ENCODE results near the gene TRIM17. TPM values are rescaled to one million over a fixed set of nuclear protein-coding genes. Genes with fewer than 3 reads are reported as not detected.
A peak's percentile ranks its signal among the peaks of the same experiment; 100 is the strongest.

The TRIM17 gene
- total RNA-seq, 1 experiment from 2014 or later = not detected

DNA sequence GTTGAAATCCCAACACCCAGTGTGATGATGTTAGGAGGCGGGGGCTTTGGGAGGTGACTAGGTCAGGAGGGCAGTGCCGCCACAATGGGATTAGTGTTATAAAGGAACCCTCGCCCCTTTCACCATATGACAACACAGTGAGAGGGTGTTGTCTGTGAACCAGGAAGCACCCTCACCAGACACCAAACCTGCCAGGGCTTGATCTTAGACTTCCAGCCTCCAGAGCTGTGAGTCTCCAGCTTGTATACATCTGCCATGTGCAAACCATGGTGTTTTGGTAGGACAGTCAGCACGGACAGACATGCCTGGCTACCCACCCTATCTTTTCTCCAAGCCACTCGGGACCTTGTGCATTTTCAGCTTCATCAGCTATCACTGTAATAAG is 14.0 kb downstream of the TRIM17 start:
- no peak for DNase-seq (ENCODE audit: low read depth)

DNA sequence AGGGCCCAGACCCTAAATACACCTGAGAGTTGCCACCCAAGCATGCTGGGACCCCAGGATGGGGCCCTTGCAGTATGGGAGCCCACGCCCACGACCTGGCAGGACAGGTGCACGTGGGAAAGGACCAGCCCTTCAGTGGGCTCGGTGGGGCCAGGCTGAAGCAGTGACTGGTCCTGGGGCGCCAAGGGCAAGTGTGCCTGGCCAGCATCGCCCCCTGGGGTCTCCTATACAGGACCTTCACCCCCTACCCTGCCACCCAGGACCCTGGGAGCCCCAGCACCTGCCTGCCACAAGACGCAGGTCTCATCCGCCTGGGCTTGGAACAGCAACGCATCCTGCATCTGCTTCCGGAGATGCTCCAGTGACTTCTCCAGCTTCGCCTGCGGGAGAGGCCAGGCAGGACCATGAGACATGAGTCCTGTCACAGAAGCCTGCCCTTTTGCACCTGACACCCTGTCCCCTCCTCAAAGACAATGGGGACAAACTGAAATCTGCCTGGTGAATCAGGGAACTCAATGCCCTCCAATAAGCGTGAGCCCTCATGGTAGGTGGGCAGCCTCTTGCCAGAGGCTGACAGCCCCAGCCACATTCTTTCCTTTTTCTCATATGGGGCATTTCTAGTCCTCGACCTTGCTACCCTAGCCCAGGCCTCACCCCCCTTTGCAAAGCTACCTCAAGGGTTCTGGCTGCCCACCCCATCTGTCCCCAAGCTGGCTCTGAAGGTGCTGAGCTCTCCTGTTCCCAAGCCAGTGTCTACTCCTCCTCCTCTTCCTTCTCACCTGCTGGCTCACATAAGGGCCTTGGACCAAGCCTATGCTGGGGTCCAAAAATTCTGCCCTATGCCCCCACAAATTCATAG is 14.7 kb downstream of the TRIM17 start:
- DNase-seq (ENCODE audit: low read depth) = no peak

DNA sequence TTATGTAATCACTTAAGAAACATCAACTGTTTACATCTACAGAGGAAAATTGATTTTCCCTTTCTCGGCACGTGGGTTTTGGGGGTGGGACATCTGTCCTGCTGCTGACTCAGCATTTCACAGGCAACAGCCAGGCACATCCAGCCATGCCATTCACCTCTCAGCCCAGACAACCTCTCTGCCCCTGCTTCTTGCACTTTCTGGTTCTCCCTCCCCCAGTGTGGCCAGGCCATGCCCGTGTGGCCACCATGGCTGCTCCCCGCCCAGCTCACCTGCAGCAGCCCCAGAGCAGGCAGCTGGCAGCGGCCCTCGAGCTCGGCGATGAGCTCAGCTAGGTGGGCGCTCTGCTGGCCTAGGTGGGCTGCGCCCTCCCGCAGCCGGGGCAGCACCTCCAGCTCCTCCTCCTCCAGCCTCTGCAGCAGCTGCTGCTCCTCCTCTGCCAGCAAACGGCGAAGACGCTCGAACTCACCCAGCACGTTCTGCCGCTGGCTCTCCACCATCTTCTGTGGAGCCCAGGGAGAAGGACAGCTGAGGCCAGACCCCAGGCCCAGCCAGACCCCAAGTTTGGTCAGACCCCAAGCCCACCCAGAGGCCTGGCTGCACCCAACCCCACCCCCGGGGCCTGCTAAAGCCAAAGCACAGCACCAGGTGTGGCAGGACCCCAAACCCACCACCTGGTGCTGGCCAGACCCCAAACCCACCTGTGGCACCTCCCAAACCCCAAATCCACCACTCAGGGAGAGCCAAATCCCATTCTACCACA is 15.8 kb downstream of the TRIM17 start:
- DNase-seq (ENCODE audit: low read depth) = no peak

DNA sequence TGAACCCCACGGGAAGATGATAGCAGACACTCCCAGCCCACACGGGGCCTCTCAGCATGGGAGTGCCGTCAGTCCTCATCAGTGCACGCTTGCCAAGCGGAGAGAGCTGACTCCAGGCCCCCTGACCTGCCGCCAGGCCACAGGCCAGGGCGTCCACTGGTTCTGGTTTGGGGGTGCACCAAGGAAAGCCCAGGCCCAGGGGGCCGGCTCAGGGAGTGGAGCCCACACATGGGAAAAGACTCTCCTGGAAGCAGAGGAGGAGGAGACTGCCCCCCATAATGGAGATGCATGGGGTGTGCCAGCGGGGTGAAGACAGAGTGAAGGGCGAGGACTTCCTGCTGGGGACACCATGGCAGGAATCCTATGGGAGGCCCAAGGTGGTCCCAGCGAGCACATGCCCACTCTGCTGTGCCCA is 16.4 kb downstream of the TRIM17 start:
- DNase-seq (ENCODE audit: low read depth) = no peak

DNA sequence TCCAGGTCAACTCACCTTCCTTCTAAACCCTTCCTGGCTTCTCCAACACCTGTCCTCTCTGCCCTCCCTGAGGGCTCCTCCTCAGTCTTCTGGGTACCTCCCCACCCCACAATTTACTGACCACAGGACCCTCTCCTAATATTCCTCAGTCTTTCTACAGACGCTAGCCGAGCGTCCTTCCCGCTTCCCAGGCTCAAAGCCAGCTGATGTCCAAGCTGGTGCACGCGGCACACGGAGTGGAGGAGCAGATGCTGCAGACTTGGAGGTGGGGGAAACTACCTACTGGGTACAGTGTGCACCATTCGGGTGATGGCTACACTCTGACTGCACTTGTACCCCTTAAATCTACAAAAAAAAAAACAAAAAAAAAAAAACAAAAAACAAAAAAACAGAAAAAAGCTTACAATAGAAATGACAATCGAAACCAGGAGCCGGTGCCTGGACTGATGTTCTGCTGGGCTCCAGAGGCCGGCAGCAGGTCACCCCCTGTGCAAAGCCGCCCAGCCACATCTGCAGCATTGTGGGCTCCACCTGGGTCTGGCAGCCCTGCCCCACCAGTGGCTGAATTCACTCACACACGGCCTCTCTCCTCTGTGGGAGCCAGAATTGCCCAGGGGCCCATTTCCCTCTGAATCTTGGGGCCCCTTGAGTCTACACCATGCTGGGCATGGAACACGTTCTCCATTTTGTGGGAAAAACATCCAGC is 17.0 kb downstream of the TRIM17 start:
- DNase-seq (ENCODE audit: low read depth) = no peak

DNA sequence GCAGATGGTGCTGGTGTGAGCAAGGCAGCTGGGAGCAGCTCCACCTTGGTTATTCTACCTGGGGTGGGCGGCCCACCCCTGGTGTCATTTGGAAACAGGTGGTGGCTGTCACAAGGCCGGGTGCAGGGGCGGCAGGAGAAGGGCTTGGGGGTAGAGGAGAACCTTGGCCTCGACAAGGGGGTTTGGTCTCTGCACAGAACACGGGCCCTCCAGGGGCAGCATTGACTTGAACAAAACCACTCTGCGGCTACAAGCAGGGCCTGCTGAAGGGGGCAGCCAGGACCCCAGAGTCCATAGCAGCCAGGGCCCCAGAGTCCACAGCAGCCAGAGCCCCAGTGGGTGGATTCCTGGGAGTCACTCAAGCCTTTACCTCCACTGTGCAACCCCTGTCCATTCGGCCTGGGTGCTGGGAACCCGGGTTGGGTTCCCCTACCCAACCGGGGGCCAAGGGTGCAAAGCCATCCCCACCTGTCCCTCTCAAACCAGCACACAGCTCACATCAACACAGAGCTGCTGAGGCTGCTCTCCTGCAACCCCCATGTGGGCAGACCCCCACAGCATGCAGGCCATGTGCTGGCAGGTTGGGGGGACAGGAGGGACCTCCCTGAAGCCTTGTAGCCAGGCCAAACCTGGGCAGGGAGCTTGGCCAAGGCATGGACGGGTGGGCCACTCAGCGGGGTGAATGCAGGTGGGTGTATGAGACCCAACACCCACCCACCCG is 17.8 kb downstream of the TRIM17 start:
- DNase-seq (ENCODE audit: low read depth) = no peak

DNA sequence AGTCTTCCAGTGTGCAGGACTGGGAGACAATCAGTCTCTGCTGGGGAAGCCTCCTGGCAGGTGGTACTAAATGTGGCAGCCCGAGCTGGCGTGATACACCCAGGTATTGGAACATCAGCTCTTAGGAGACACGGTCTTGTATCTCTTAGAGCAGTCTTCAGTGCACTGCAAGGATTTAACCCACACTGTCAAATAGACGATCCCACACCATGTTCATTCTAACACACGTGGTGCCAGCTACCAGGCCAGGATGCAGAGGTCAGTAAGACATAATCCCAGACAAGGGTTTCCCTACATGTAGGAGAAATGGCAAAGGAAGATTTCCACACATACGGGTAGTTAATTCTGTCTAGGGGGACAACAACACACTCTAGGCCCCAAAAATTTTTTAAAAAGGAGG is 18.7 kb downstream of the TRIM17 start:
- DNase-seq (ENCODE audit: low read depth) = no peak

DNA sequence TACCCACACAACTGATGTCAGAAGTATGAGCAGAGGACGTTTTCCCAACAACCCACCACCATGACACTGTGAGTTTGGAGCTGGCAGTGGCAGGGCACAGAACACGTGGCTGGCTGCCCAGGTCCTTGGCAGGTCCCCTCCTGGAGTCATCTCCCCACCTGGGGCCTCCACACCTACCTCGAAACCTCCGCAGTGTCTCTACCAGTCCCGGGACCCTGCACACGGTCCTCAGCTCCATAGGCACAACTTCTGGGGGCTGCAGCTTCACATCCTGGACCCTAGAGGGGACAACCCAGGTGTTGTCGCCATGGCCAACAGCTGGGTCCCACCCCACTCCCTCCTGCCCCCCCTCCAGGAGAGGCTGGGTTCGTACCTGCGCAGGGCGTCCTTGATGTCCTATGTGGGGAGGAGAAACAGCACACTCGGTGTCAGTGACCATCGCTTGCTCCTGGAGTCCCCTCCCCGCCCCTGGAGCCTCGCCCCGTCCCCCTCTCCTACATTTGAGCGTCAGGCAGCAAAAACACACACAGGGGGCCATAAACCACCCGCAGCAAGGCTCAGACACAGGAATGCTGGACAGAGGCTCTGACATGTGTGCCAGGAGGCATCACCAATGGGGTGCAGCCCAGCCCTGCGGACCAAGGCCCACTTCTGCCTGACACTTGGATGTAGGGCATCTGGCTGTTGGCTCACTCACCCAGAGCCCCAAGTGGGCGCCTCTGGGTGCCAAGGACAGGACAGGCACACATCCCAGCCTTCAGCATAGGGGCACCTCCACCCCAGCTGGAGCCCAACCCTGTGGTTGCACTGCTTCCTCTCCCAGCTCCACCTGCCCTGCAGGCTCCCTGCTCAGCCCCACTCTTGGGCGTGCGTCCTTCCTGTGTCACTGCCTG is 19.6 kb downstream of the TRIM17 start:
- DNase-seq (ENCODE audit: low read depth) = no peak

DNA sequence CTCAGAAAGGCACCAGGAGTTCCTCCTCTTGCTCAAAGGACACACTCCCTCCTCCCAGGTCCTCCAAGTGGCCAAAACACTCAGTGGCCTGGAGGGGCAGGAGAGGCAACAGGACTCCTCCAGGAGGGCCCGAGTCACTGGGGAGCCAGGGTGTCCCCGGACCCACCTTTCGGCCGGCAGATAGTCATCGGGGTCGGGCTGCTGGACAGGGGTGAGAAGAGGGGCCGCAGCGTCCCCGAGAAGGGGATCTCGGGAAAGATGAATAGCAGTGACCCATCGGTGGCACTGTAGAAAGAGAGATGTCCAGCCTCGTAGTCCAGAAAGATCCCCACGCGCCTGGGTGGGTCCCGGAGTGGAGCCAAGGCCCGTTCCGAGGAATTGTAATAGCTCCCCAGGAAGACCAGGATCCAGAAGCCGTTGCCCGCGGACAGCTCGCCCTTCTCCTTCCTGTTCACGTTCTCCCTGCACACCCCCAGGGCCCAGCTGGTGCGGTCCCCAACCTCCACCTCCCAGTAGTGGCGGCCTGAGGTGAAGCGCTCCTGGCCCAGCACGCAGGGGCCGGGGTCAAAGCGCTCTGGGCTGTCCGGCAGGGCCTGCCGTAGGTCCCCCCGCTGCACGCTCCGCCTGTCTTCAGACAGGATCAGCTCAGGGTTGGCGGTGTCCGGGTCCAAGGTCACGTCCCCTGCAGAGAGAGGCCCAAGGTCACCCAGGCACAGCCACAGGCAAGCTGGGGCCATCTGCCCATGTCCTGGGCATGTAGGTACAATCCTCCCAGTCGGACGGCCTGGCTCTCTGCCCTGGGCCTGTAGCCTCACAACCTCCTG is 21.9 kb downstream of the TRIM17 start:
- no peak for DNase-seq (ENCODE audit: low read depth)

DNA sequence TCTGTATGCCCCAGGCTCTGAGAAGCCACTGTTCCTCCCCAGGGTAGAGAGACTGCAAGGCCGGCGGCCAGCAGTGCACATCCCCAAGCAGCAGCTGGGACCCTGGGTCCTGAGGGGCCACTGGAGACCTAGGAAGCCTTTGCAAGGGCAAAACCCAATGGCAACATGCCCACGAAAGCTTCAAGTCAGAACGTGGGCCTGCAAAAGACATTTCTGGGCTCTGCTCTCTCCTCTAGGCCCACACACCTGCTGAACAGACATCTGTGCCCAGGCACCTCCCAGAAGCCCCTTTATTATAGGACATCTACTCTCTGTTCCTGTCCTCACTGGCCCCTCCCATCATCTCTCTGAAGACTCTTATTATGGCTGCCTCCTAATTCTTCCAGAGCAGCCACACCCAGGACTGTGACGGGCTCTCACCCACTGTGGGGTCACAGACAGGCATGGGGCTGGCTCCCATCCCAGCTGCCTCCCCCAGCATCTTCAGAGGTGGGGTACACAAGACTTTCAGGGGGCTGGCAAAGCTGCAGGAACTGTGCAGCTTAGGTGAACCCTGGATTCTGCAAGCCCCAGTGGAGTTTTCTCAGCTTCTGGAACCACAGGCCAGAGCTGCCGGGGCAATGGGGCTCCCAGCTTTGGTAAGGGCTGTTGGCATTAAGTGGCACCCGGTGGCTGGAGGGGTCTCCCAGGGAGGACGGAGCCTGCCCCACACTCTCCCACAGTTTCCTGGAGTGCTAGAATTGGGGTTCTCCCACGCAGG is 22.7 kb downstream of the TRIM17 start:
- DNase-seq (ENCODE audit: low read depth) = no peak

DNA sequence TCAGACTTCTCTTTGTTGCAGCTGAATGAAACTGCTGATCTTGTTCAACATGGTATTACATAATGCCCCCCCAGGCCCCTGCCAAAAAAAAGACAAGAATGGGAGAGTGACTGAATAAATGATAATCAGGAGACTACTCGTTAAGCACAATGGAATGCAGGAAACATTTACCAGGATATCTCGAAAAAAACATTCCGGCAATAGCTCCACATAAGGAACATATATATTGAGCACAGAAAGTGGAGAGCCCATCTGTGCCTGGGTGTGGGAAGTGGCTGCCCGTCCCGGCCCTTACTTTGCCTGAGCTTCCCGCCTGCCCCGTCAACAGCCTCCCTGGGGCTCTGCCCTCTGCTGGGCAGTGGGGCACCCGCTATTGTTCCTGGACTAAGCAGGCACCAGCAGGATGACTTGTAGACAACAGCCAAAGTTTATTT is 23.4 kb downstream of the TRIM17 start:
- peak; percentile 42 for DNase-seq (ENCODE audit: low read depth)

DNA sequence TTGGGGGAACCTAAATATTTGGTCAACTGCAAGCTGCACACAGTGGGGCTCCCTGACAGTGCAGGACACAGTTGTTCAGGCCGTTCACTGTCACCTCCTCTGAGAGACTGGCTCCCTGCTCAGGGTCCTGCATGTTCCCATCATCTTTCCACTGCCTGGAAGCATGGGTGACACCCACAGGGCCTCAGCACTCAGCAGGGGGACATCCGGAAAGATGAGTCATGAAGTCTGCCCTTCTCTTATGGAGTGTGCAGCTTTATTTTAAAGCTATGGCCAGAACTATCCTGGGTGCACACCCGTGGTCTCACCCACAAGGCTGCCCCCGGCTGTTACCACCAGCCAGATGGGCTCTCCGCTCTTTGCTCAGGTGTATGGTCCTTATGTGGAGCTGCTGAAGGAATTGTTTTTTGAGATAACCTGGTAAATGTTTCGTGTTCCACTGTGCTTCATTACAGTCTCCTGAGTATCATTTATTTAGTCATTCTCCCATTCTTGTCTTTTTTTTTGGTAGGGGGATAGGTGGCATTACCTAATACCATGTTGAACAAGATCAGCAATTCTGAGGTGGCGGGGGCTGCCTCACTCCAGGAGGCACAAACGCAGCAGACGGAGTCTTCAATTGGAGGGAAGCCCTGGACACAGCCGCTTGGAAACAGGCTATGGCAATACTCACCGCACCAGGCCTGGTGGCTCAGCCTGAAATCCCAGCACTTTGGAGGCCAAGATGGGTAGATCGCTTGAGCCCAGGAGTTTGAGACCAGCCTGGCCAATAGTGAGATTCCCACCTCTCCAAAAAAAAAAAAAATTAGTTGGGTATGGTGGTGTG is 24.3 kb downstream of the TRIM17 start:
- DNase-seq (ENCODE audit: low read depth) = peak; percentile 55

DNA sequence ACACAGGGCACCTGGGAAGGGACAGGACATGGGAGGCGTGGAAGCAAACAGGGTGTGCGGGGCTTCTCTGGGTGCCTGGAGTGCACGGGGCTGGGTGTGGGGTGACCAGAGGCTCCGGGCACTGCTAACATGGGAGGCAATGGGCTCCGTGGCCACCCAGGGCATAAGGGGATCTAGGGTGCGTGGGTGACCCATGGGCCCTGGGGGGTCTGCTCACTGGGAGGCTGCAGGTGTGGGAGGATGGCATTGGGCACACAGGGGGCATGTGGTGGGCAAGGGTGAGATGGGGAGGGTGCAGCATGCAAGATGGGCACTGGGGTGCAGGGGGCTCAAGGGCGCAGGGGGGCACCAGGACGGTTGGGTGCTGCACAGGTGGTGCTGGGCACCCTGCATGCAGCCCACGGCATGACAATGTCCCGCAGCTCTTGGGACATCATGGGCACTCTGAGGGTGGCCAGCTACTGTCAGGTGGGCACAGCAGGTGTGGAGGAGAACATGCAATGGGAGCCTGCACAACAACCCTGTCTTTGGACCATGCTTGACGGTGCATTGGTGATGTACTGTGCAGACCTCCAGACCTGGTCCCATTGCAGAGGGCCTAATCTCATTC is 25.1 kb downstream of the TRIM17 start:
- no peak for DNase-seq (ENCODE audit: low read depth)

DNA sequence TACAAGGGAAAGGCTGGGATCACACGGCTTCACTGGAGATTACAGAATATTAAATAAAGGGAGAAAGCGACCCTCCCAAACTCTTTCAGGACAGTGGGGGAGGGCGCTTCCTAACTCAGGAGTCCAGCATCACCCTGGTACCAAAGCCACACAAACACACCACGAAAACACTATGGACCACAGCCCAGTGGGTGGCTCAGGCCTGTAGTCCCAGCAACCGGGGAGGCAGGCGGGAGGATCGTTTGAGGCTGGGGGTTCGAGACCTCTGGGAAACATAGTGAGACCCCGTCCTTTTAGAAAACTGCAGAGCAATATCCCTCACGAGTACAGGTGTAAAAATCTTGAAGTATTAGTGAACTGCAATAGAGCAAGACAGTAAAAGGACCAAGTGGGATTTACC is 26.0 kb downstream of the TRIM17 start:
- DNase-seq (ENCODE audit: low read depth) = no peak

DNA sequence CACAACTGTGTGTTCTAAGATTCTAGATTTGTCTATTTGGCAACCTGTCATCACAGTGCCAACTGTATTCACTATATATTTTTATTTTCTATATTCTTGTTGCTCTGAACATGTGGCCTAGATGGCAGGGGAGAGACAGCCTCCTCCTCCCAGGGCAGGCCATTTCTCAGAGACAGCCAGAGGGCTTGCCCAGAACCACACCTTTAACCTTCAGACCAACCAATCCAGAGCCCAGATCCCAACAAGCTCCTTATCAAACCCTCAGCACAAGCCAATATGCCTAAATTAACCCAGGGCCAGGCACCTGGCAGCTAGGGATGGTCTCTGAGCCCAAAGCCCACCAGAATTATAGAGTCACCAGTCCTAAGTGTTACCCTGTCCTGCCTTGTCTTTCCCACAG is 29.3 kb downstream of the TRIM17 start:
- DNase-seq (ENCODE audit: low read depth) = no peak

DNA sequence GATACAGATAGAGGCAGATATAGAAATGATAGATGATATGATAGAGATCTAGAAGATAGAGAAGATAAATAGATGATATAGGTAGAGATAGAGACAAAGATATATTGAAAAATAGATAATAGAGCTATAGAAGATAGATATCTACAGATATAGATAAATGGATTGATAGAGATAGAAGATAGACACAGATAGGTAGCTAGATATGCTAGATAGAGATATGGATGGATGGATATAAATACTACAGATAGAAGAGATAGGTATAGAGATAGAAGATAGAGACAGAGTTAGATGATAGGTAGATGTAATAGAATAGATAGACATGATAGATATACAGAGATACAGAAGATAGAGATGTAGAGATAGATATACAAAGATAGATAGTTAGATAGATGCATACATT is 31.4 kb downstream of the TRIM17 start:
- no peak for DNase-seq (ENCODE audit: low read depth)

DNA sequence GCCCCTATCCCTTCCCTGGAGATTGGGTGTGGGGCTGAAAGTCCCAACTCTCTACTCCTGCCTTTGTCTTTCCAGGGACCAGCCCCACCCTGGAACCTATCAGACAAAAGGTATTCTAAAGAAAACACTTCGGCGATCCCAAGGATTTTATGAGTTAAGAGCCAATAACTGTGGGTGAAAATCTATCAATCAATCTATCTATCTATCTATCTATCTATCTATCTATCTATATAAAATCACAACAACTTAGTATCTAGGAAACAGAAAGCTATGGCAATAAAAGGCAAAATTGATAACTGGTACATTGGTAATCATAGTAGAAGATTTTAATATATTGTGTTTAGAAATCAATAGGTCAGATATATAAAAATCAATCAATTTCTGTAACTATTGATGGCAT is 32.9 kb downstream of the TRIM17 start:
- DNase-seq (ENCODE audit: low read depth) = no peak

Measured in HT1080 (cell line).